Middle frontal gyrus (tissue), 1 donor: ENCODE measurements around the gene ANXA4.
"Not testable (repeated sequence)": the region's sequence is repeated elsewhere in the genome, so short reads cannot be mapped to it uniquely, and the experiment has no call there.

Experiments
- DNase-seq: peaks from one replicate; pipeline ENCODE4 v3.0.0-alpha.2; 2015; ENCODE audit warnings: low spot score; ENCODE audit errors: extremely low spot score

ANXA4 gene

DNA sequence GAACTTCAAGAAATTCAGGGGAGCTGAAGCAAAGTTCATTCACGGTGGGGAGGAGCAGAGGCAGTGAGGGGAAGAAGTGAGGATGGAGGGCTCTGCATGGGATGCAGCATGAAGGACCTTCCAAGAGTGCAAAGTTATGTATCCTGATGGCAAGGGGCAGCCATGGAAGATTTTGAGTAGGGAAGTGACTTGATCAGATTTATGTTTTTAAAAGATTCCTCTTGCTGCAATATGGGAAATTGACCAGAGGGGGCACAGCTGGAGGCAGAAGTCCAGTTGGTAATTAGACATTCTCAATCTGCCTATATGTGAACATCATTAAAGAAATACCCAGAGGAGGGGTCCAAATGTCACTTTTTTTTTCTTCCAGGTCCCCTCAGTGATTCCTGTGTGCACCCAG, 21.5 kb upstream of the ANXA4 start:
- DNase-seq, result no peak

DNA sequence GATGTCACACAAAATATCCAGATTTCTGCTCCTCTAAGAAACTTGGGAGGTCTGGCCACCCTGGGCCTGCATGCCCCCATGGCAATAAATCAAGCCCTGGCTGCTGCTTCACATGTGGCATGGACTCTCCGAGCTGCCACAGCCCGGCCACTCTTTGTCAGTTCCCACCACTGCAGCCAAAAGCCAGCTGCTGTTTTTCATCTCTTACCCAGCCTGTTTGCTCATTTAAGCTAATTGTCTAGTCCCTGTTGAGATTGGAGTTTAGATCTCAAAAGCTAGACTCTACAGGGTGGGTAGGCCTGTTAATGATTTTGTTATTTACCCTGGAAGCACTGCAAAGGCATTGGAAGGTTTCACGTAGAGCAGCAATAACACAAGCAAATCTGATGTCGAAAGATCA, 20.9 kb upstream of the ANXA4 start:
- DNase-seq, result no peak

- no peak for DNase-seq
Observed at GRCh38 chr2:69723791-69724190, 18.1 kb upstream of the ANXA4 start.

DNA sequence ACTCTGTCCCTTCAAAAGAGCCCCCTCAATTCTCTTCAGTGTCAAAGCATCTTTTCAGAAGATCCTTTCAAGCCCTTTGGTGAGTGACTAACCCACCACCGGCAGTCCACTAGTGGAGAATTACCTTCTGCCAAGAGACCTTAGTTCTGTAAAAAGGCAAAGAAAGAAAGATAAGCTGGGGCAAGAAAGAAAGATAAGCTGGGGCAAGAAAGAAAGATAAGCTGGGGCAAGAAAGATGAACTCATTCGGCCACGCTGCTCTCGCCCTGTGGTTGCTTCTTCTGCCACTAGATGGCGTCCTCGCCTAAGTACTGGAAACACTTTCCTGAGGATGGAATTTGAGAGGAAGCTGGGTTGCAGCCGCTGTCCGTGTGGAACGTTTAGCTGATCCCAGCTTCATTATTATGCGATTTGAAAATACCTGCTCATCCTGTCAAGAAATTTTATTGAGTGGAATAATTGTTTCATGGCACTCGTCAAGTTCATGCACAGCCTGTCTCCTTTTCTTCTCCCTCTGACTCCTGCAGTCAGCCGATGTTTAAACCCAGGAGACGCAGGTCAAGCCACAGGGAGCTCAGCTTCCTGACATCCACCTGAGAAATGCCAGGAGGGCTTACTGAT, 17.3 kb upstream of the ANXA4 start:
- DNase-seq, result peak; percentile 79

DNA sequence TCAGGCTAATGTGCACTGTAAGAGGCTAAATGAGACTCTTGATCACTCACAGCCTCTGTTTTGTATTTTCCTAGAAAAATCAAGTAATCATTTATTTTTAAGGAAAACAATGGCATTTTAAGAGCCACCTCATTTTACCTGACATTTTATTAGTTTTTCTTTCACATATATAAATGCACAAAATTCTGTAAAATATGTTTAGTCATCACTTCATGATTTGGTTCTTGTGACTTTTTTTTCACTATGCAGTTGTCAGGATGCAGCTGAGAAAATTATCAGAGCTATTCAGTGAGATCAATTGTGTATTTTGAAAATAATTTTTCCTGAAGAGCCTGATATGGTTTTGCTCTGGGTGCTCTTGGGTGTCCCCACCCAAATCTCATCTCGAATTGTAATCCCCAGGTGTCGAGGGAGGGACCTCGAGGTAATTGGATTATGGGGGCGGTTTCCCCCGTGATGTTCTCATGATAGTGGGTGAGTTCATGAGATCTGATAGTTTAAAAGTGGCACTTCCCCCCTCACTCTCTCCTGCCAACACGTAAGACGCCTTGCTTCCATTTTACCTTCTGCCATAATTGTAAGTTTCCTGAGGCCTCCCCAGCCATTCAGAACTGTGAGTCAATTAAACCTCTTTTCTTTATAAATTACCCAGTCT, 16.1 kb upstream of the ANXA4 start:
- DNase-seq, result no peak

DNA sequence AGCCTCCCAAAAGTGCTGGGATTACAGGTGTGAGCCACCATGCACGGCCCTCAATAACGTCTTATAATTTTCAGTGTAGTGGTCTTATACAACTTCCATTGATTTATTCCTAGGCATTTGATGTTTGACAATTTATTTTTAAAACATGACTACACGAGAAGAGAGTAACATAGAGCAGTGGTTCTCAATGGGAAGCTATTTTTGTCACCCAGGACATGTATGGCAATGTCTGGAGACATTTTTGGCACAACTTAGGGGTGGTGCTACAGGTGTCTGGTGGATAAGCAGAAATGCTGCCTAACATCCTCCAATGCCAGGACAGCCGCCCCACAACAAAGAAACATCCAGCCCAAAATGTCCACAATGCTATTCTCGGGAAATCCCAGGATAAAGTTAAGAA, 12.7 kb upstream of the ANXA4 start:
- no peak for DNase-seq

DNA sequence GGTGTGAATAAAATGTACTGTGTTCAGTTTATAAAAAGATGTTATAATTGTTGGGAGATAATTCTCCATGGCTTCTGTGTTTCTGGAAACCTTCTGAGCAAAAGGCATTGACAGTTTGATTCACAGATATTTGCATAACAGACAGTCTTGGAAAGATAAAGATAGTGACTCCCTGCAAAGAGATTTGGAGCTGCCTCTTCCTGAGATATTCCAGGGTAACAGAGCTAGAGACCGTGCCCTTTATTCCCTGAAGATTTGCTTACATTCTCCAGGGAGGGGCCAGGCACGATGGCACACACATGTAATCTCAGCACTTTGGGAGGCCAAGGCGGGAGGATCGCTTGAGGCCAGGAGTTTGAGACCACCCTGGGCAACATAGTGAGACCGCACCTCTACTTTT, 12.2 kb upstream of the ANXA4 start:
- no peak for DNase-seq

DNA sequence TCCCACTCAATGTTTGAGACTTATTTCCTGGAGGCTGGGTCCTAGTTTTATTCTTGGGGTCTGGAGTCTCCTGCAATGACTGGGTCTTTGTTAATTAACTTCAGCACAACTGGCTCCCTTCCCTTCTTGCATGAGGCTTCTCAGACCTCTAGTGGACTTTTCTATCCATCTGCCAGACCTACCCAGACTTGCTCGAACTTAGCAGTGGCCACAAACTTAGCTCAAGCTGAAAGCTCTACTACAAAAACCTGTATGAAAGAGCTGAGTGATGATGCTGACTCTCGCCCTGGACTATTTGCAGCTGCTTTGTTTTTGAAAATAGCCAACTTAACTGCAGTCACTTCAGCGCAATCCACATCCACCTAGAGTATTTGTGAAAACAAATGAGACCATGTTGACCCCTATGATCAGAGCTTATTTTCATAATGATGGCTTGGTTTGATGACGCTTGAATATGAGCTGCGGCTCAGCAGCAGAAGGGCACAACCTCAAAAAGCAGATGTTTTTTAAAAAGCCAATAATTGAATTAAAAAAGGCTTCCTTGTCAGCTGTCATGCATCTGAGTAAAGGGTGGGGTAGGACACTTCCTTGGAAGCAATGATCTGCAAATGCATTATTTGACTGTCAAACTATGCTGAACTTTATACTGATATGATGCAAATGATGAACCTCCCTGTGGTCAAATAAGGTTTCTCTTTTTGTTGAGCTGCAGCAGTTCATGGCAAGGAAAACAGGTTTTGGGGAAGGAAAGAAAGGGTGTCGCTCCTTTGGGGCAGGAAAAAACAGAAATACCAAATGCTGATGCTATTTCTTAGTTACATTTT, 10.6 kb upstream of the ANXA4 start:
- no peak for DNase-seq

DNA sequence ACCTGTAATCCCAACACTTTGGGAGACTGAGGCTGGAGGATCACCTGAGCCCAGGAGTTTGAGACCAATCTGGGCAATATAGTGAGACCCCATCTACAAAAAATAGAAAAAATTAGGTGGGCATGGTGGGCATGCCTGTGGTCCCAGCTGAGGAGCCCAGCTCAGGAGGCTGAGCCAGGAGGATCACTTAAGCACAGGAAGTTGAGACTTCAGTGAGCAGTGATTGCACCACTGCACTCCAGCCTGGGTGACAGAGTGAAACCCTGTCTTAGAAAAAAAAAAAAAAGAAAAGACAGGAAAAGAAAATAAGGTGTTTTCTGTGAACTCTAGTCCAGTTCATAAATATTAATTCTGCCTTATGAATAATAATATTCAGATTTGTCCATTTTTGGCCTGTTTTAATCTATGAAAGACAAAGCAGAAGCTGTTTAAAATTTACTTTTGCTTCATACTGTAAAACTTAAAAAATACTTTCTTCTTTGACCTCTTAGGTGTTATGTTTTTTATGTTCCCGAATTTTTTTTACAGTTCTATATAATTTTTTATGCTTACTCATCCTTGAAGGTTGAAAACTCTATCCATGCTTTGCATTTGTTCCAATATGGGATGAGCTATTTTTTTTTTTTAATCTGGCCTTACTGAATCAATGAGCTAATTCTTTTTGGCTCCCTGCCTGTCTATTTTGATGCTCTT, 8.4 kb upstream of the ANXA4 start:
- no peak for DNase-seq

DNA sequence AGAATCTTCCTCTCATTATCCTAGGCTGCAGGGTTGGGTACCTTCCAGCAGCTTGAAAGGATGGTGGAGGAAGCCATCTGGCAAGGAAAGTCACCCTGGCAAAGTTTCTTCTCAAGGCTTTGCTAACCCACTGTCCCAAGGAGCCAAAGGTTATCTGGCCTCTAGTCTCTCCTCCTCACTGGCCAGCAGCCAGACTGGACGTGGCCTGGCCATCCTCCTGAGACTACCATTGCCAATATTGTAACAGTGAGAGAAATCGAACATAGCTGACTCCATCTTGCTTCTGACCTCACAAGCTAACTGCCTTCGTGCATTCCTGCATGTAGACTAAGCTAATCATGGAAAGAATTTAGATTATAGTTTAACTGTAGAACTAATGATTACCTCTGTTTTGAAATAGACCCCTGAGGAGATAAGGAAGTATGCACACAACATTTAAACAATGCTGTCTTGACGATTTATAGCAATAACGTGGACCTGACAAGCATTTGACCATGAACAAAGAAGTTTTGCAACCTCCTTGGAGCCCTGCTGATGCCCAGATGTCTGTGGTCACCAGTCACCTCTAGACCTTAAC, 7.8 kb upstream of the ANXA4 start:
- DNase-seq, result no peak

- no peak for DNase-seq
Observed at GRCh38 chr2:69734854-69735544, 6.9 kb upstream of the ANXA4 start.

DNA sequence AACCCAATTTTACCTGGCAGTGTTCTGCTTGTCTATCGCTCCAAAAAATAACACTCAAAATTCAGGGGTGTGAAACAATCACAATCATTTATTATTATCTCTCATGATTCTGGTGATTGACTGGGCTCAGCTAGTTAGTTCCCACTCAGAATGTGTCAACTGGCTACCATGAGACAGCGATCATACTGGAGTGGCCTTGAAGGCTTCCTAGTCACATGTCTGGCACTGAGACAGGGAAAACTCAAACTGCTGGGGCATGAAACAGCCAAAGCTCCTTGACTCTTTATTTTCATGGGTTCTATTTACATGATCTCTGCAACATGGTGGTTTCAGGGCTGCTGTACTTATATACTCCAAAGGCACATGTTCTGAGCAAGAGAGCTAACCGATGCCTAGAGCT, 6.2 kb upstream of the ANXA4 start:
- no peak for DNase-seq

- not testable (repeated sequence) for DNase-seq
Observed at GRCh38 chr2:69738149-69738548, 3.8 kb upstream of the ANXA4 start.

GRCh38 chr2:69740502-69740951, 1.4 kb upstream of the ANXA4 start:
- DNase-seq, result no peak

- no peak for DNase-seq
Observed at GRCh38 chr2:69741229-69741574, 732 bp upstream of the ANXA4 start.

DNA sequence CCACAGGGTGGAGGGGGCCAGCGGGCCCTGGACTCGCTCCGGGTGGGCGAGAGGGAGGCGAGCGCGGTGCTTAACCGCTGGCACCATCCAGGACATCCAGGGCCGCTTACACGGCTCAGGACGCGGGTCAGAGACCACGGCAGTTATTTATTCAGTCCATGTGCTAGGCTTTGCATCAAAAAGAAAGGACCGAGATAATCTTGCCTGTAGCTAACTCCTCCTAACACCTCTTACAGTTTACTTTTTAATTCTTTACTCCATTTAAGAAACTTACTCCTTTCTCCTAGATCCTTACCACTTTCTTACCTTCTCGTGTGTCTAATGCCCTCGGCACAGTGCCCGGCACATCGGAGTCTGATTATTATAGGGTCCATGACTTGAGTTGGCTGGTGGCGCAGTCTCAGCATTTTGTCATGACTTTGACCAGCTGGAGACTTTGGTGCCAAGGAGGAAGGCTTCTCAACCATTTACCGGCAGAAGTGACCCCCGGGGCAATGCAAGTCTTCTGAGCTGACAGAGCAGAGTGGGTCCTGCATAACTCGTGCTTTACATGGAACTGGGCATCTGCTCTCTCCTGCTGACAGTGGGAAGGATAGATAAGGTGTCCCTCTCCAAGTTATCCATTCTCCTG, 503 bp downstream of the ANXA4 start:
- DNase-seq, result no peak

DNA sequence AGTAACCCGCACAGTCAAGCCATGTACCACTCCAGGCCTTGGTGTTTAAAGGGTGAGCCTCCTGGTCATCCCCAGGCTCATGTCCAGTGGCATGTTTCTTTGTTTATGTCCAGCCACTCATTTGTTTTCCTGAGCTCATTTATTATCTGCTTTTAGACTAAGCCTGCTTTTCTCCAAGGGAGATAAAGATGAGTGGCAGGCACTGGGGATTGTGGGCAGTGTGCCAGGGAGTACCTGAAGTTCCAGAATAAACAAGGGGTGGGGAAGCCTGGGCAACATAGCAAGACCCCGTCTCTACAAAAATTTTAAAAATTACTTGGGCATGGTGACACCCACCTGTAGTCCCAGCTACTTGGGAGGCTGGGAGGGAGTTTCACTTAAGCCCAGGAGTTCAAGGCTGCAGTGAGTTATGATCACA, 1.9 kb downstream of the ANXA4 start:
- no peak for DNase-seq

GRCh38 chr2:69744456-69744855, 2.5 kb downstream of the ANXA4 start:
- DNase-seq, result no peak

DNA sequence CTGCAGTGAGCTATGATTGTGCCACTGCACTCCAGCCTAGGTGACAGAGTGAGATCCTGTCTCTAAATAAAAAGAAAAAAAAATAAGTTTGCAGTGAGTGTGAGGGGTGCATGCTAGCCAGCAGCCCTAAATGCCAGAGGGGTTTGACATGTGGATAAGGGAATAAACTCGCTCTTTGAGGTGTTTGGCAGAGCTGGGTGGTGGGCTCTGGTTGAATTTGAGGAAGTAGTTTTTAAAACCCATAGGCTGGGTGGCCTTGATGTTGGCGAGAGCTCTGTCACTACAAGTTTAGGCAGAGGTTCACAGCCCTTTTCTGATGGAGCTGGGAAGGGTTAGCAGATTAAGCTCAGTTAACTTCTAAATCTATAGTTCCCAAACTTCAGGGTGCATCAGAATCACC, 3.1 kb downstream of the ANXA4 start:
- DNase-seq, result no peak

- DNase-seq, result no peak
Observed at GRCh38 chr2:69750246-69750645, 8.3 kb downstream of the ANXA4 start.
